ENCODE results near the gene TXNDC16. TPM values are rescaled to one million over a fixed set of nuclear protein-coding genes. Genes with fewer than 3 reads are reported as not detected.

TXNDC16 gene
- total RNA-seq, 1 donor from 2014 or later: 22.8 TPM

- H3K36me3 Mint-ChIP-seq (ENCODE audit: unreplicated experiment): peaks cover 3% of the 10 kb centered on the region
- TF ChIP-seq CTCF (IDR thresholded peaks at IDR 0.05): no peak
- H3K27me3 Mint-ChIP-seq (ENCODE audit: unreplicated experiment): no peaks in the 10 kb centered on the region
- no peak overlapping the region for H3K4me3 Mint-ChIP-seq (ENCODE audit: unreplicated experiment)
- peaks cover 29% of the 10 kb centered on the region for H3K4me1 Mint-ChIP-seq (ENCODE audit: unreplicated experiment)
- no peaks in the 10 kb centered on the region for H3K9me3 Mint-ChIP-seq (ENCODE audit: unreplicated experiment)
- peak overlapping the region; percentile 5 for H3K27ac Mint-ChIP-seq (ENCODE audit: unreplicated experiment)
- DNase-seq (ENCODE audit: extremely low spot score, unreplicated experiment): no peak
Measured at GRCh38 chr14:52522581-52523345, 29.5 kb downstream of the TXNDC16 start.

- Mint-ChIP-seq H3K9me3 (ENCODE audit: unreplicated experiment) (no peaks in the 10 kb centered on the region), H3K27me3 (ENCODE audit: unreplicated experiment) (no peaks in the 10 kb centered on the region), H3K4me3 (ENCODE audit: unreplicated experiment) (no peak overlapping the region), H3K36me3 (ENCODE audit: unreplicated experiment) (peaks cover 3% of the 10 kb centered on the region), H3K27ac (ENCODE audit: unreplicated experiment) (no peak overlapping the region), H3K4me1 (ENCODE audit: unreplicated experiment) (peaks cover 29% of the 10 kb centered on the region)
- no peak for DNase-seq (ENCODE audit: extremely low spot score, unreplicated experiment)
- no peak for TF ChIP-seq CTCF (IDR thresholded peaks at IDR 0.05)
Measured at GRCh38 chr14:52522033-52522432, 30.3 kb downstream of the TXNDC16 start.

GRCh38 chr14:52514046-52514811 is 38.1 kb downstream of the TXNDC16 start:
- DNase-seq (ENCODE audit: extremely low spot score, unreplicated experiment): no peak
- Mint-ChIP-seq H3K4me1 (ENCODE audit: unreplicated experiment) (no peaks in the 10 kb centered on the region), H3K27ac (ENCODE audit: unreplicated experiment) (no peak overlapping the region), H3K4me3 (ENCODE audit: unreplicated experiment) (no peak overlapping the region), H3K9me3 (ENCODE audit: unreplicated experiment) (no peaks in the 10 kb centered on the region), H3K27me3 (ENCODE audit: unreplicated experiment) (no peaks in the 10 kb centered on the region), H3K36me3 (ENCODE audit: unreplicated experiment) (no peaks in the 10 kb centered on the region)
- TF ChIP-seq CTCF (IDR thresholded peaks at IDR 0.05): no peak

GRCh38 chr14:52513249-52513648 is 39.1 kb downstream of the TXNDC16 start:
- no peak for TF ChIP-seq CTCF (IDR thresholded peaks at IDR 0.05)
- Mint-ChIP-seq H3K4me3 (ENCODE audit: unreplicated experiment) (no peak overlapping the region), H3K27me3 (ENCODE audit: unreplicated experiment) (no peaks in the 10 kb centered on the region), H3K4me1 (ENCODE audit: unreplicated experiment) (no peaks in the 10 kb centered on the region), H3K9me3 (ENCODE audit: unreplicated experiment) (no peaks in the 10 kb centered on the region), H3K36me3 (ENCODE audit: unreplicated experiment) (peaks cover under 1% of the 10 kb centered on the region), H3K27ac (ENCODE audit: unreplicated experiment) (no peak overlapping the region)
- no peak for DNase-seq (ENCODE audit: extremely low spot score, unreplicated experiment)

GRCh38 chr14:52494444-52494843 is 57.9 kb downstream of the TXNDC16 start:
- DNase-seq (ENCODE audit: extremely low spot score, unreplicated experiment): no peak
- no peak for TF ChIP-seq CTCF (IDR thresholded peaks at IDR 0.05)
- Mint-ChIP-seq H3K36me3 (ENCODE audit: unreplicated experiment) (peaks cover 28% of the 10 kb centered on the region), H3K27me3 (ENCODE audit: unreplicated experiment) (no peaks in the 10 kb centered on the region), H3K4me1 (ENCODE audit: unreplicated experiment) (no peaks in the 10 kb centered on the region), H3K9me3 (ENCODE audit: unreplicated experiment) (peaks cover 21% of the 10 kb centered on the region), H3K27ac (ENCODE audit: unreplicated experiment) (no peak overlapping the region), H3K4me3 (ENCODE audit: unreplicated experiment) (no peak overlapping the region)

Data from osteocyte (in vitro differentiated cells).